HepG2 (cell line): Measurements from ENCODE around the gene TLCD3A. TPM values are rescaled to one million over a fixed set of nuclear protein-coding genes. Genes with fewer than 3 reads are reported as not detected.
A peak's percentile ranks its signal among the peaks of the same experiment; 100 is the strongest.

Experiments
- ATAD3A ChIP-seq: sonication (generic); formaldehyde crosslinking; IDR thresholded peaks from 2 replicates; pipeline ENCODE4 v1.4.0; 2020; ENCODE audit warnings: missing genetic modification reagents
- ATF7 ChIP-seq, 2 experiments: fragments of 450-650 bp in 1 of 2; sonication (generic) in 1 of 2; formaldehyde crosslinking in 1 of 2; IDR thresholded peaks; 2 replicates each; pipeline versions ENCODE4 v1.4.0 to v1.6.1; 2016 to 2020; ENCODE audit warnings: antibody characterized with exemption in 1 of 2, mild to moderate bottlenecking in 1 of 2, missing genetic modification reagents in 1 of 2
- CCDC6 ChIP-seq: sonication (generic); formaldehyde crosslinking; IDR thresholded peaks from 2 replicates; pipeline ENCODE4 v1.8.1; 2022; ENCODE audit warnings: mild to moderate bottlenecking, missing genetic modification reagents, moderate library complexity
- DNMT1 ChIP-seq: sonication (generic); formaldehyde crosslinking; IDR thresholded peaks from 2 replicates; pipeline ENCODE4 v1.5.1; 2020; ENCODE audit warnings: mild to moderate bottlenecking, missing genetic modification reagents
- HDAC2 ChIP-seq: sonication (generic); formaldehyde crosslinking; IDR thresholded peaks from 2 replicates; pipeline ENCODE4 v1.4.0; 2020; ENCODE audit warnings: missing genetic modification reagents
- KDM6A ChIP-seq: IDR thresholded peaks from 2 replicates; pipeline ENCODE4 v1.6.1; 2016; ENCODE audit warnings: low read depth
- MIER3 ChIP-seq: IDR thresholded peaks from 2 replicates; pipeline ENCODE4 v1.6.1; 2016; ENCODE audit warnings: missing compliant biosample characterization, borderline replicate concordance
- MXD4 ChIP-seq: IDR thresholded peaks from 2 replicates; pipeline ENCODE4 v1.6.1; 2016; ENCODE audit warnings: mild to moderate bottlenecking, missing biosample characterization, missing genetic modification reagents
- STAT5B ChIP-seq: sonication (generic); formaldehyde crosslinking; IDR thresholded peaks from 2 replicates; pipeline ENCODE4 v1.4.0; 2020; ENCODE audit warnings: missing genetic modification reagents
- ZFAT ChIP-seq: sonication (generic); formaldehyde crosslinking; conservative IDR thresholded peaks from 2 replicates; pipeline ENCODE4 v1.8.1; 2023; ENCODE audit warnings: missing genetic modification reagents, inconsistent platforms
- ZFP41 ChIP-seq: sonication (generic); formaldehyde crosslinking; IDR thresholded peaks from 2 replicates; pipeline ENCODE4 v1.4.0; 2020; ENCODE audit warnings: mild to moderate bottlenecking, missing genetic modification reagents, borderline replicate concordance
- ZNF143 ChIP-seq: sonication (generic); formaldehyde crosslinking; IDR thresholded peaks from 2 replicates; pipeline ENCODE4 v1.4.0; 2020; ENCODE audit warnings: missing genetic modification reagents
- ZNF160 ChIP-seq: sonication (generic); formaldehyde crosslinking; IDR thresholded peaks from 2 replicates; pipeline ENCODE4 v1.8.0; 2022; ENCODE audit warnings: mild to moderate bottlenecking, inconsistent platforms, missing genetic modification reagents
- ZNF441 ChIP-seq: sonication (generic); formaldehyde crosslinking; IDR thresholded peaks from 2 replicates; pipeline ENCODE4 v1.7.0; 2021; ENCODE audit warnings: missing genetic modification reagents, borderline replicate concordance
- ZSCAN21 ChIP-seq: sonication (generic); formaldehyde crosslinking; IDR thresholded peaks from 2 replicates; pipeline ENCODE4 v1.8.0; 2022; ENCODE audit warnings: mild to moderate bottlenecking, missing genetic modification reagents, moderate library complexity, borderline replicate concordance
- ZSCAN25 ChIP-seq: sonication (generic); formaldehyde crosslinking; IDR thresholded peaks from 2 replicates; pipeline ENCODE4 v1.8.0; 2022; ENCODE audit warnings: mild to moderate bottlenecking, missing genetic modification reagents
- polyA plus RNA-seq, 8 experiments: library from polyadenylated mRNA; depleted of rRNA in 3 of 8; stranded (reverse) in 7 of 8; unstranded in 1 of 8; fragments of >200 nt; fragmentation: Illumina TruSeq in 4 of 8; extraction: Trizol in 4 of 8; gene quantifications; 2 replicates each; pipeline versions ENCODE4 v1.2.1 to v1.2.3, GENCODE V29; 2011 to 2016; ENCODE audit warnings: low read depth in 4 of 8, missing spikeins in 1 of 8, mixed read lengths in 1 of 8; ENCODE audit not compliant: insufficient read depth in 1 of 8
- total RNA-seq, 5 experiments: library from RNA; depleted of rRNA; stranded (reverse); fragments of >200 nt; fragmentation: Illumina TruSeq; extraction: Trizol; gene quantifications; 2 replicates each; pipeline ENCODE4 v1.2.3, GENCODE V29; 2016; ENCODE audit warnings: low read depth in 1 of 5
- TF ChIP-seq, protein P1 (sequence below): sonication (generic); formaldehyde crosslinking; conservative IDR thresholded peaks from 2 replicates; pipeline ENCODE4 v1.4.0; 2020; ENCODE audit warnings: missing genetic modification reagents
- TF ChIP-seq, protein P2 (sequence below): sonication (generic); formaldehyde crosslinking; IDR thresholded peaks from 2 replicates; pipeline ENCODE4 v1.8.0; 2022; ENCODE audit warnings: mild to moderate bottlenecking, missing genetic modification reagents, moderate library complexity
- TF ChIP-seq, protein P3 (sequence below): sonication (generic); formaldehyde crosslinking; IDR thresholded peaks from 2 replicates; pipeline ENCODE4 v1.4.0; 2020; ENCODE audit warnings: missing genetic modification reagents
- TF ChIP-seq, protein P4 (sequence below): sonication (generic); formaldehyde crosslinking; IDR thresholded peaks from 2 replicates; pipeline ENCODE4 v1.5.0; 2020; ENCODE audit warnings: mild to moderate bottlenecking, missing genetic modification reagents, borderline replicate concordance
- TF ChIP-seq, protein P5 (sequence below): sonication (generic); formaldehyde crosslinking; IDR thresholded peaks from 2 replicates; pipeline ENCODE4 v1.5.0; 2020; ENCODE audit warnings: missing genetic modification reagents, mild to moderate bottlenecking, borderline replicate concordance
- TF ChIP-seq, protein P6 (sequence below): IDR thresholded peaks from 2 replicates; pipeline ENCODE4 v1.6.1; 2016; ENCODE audit warnings: low read depth, borderline replicate concordance

TLCD3A gene
- total and polyA plus RNA-seq, 2 of the 13 experiments (the other 11 are each of a cell fraction or from before 2014, with no cell fraction given) = 25.2 to 46.6 TPM

DNA sequence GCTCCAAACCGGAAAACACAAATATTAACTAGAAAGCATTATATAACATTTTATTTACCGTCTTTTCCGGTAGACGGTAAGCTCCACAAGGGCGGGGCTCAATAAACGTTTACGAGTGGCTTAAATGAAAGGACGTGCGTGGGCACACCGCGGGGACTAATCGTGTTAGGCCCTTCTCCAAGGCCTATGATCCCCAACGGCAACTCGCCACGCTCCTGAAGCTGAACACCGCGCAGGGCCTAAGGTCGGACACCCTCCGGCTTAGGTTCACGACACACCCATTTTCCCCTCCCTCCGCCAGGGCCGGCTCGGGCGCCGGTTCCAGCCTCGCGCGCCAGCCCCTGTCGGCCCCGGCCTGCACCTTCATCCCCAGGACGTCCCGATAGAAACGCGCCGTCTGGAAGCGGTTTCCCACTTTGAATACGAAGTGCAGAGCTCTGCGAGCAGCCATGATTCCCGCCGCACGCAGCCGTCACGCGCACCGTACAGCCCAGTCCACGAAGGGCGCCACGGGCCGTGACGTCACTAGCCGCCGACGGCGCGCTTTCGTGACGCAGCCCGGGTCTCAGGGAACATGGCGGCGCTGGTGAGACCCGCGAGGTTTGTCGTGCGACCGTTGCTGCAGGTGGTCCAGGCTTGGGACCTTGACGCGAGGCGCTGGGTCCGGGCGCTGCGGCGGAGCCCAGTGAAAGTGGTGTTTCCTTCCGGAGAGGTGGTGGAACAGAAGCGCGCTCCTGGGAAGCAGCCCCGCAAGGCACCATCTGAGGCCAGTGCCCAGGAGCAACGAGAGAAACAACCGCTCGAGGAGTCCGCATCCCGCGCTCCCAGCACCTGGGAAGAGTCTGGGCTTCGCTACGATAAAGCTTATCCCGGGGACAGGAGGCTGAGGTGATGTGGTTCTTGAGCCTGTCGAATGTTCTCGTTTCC, 49.7 kb downstream of the TLCD3A start, which contains the start of the genes GLOD4 and MRM3 (continued):
- TF ChIP-seq, protein P1, sequence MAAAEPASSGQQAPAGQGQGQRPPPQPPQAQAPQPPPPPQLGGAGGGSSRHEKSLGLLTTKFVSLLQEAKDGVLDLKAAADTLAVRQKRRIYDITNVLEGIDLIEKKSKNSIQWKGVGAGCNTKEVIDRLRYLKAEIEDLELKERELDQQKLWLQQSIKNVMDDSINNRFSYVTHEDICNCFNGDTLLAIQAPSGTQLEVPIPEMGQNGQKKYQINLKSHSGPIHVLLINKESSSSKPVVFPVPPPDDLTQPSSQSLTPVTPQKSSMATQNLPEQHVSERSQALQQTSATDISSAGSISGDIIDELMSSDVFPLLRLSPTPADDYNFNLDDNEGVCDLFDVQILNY (CRISPR knock-in tag) = peak; percentile 85
- TF ChIP-seq CCDC6 (CRISPR knock-in tag) (peak; percentile 98; the same call in 1 of the 2 replicates), STAT5B (CRISPR knock-in tag) (no peak), ZNF160 (CRISPR knock-in tag) (peak; percentile 68; the same call in 1 of the 2 replicates), DNMT1 (peak; percentile 81; the same call in 1 of the 2 replicates), ZSCAN25 (CRISPR knock-in tag) (peak; percentile 53; the same call in 1 of the 2 replicates), MIER3 (peak; percentile 75; the same call in 1 of the 2 replicates), ZFAT (CRISPR knock-in tag) (no peak), ZFP41 (CRISPR knock-in tag) (no peak), ATAD3A (CRISPR knock-in tag) (no peak), ZNF143 (CRISPR knock-in tag) (peak; percentile 83), HDAC2 (CRISPR knock-in tag) (peak; percentile 97), KDM6A (CRISPR knock-in tag) (peak; percentile 8; the same call in 1 of the 2 replicates), MXD4 (peak; percentile 98), ZNF441 (CRISPR knock-in tag) (peak; percentile 53; the same call in 1 of the 2 replicates), ZSCAN21 (CRISPR knock-in tag) (peak; percentile 89; the same call in 1 of the 2 replicates), ATF7 (IDR thresholded peaks at IDR 0.05) (peak; percentile 88), ATF7 (CRISPR knock-in tag; IDR thresholded peaks at IDR 0.05) (peak; percentile 81; the same call in 1 of the 2 replicates)
- TF ChIP-seq, protein P2, sequence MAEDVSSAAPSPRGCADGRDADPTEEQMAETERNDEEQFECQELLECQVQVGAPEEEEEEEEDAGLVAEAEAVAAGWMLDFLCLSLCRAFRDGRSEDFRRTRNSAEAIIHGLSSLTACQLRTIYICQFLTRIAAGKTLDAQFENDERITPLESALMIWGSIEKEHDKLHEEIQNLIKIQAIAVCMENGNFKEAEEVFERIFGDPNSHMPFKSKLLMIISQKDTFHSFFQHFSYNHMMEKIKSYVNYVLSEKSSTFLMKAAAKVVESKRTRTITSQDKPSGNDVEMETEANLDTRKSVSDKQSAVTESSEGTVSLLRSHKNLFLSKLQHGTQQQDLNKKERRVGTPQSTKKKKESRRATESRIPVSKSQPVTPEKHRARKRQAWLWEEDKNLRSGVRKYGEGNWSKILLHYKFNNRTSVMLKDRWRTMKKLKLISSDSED (CRISPR knock-in tag) = no peak
- TF ChIP-seq, protein P3, sequence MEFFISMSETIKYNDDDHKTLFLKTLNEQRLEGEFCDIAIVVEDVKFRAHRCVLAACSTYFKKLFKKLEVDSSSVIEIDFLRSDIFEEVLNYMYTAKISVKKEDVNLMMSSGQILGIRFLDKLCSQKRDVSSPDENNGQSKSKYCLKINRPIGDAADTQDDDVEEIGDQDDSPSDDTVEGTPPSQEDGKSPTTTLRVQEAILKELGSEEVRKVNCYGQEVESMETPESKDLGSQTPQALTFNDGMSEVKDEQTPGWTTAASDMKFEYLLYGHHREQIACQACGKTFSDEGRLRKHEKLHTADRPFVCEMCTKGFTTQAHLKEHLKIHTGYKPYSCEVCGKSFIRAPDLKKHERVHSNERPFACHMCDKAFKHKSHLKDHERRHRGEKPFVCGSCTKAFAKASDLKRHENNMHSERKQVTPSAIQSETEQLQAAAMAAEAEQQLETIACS (CRISPR knock-in tag) = 0 out of 2 replicates have a peak, but pooled peaks have one; percentile 29
- TF ChIP-seq, protein P4, sequence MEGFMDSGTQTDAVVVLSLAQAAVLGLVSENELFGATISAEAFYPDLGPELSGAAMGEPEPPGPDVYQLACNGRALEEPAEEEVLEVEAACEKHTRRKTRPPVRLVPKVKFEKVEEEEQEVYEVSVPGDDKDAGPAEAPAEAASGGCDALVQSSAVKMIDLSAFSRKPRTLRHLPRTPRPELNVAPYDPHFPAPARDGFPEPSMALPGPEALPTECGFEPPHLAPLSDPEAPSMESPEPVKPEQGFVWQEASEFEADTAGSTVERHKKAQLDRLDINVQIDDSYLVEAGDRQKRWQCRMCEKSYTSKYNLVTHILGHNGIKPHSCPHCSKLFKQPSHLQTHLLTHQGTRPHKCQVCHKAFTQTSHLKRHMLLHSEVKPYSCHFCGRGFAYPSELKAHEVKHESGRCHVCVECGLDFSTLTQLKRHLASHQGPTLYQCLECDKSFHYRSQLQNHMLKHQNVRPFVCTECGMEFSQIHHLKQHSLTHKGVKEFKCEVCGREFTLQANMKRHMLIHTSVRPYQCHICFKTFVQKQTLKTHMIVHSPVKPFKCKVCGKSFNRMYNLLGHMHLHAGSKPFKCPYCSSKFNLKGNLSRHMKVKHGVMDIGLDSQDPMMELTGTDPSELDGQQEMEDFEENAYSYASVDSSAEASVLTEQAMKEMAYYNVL (CRISPR knock-in tag) = peak; percentile 71; the same call in 1 of the 2 replicates
- TF ChIP-seq, protein P5, sequence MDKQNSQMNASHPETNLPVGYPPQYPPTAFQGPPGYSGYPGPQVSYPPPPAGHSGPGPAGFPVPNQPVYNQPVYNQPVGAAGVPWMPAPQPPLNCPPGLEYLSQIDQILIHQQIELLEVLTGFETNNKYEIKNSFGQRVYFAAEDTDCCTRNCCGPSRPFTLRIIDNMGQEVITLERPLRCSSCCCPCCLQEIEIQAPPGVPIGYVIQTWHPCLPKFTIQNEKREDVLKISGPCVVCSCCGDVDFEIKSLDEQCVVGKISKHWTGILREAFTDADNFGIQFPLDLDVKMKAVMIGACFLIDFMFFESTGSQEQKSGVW = no peak
- TF ChIP-seq, protein P6, sequence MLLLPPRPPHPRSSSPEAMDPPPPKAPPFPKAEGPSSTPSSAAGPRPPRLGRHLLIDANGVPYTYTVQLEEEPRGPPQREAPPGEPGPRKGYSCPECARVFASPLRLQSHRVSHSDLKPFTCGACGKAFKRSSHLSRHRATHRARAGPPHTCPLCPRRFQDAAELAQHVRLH (CRISPR knock-in tag) = peak; percentile 90; the same call in 1 of the 2 replicates
